Right atrium auricular region (tissue), 2 donors: ENCODE results near the gene CAMTA1. TPM values are rescaled to one million over a fixed set of nuclear protein-coding genes. Genes with fewer than 3 reads are reported as not detected.

ENCODE experiments used
- DNase-seq: peaks from one replicate; pipeline ENCODE4 v3.0.0-alpha.2; 2019; ENCODE audit warnings: low spot score
- H3K27ac ChIP-seq, 2 donors: fragments of 200-600 bp; sonication (generic); 1 replicate in 1 of 2; 2 replicates in 1 of 2; pipeline ENCODE4 v1.5.1; 2016 to 2019
- H3K27me3 ChIP-seq, 2 donors: fragments of 200-600 bp; sonication (generic); one replicate each; pipeline versions ENCODE4 v1.5.1 to v1.6.0; 2017 to 2019
- H3K36me3 ChIP-seq: fragments of 200-600 bp; sonication (generic); one replicate; pipeline ENCODE4 v1.5.1; 2016
- H3K4me1 ChIP-seq, 2 donors: fragments of 200-600 bp; sonication (generic); one replicate each; pipeline versions ENCODE4 v1.5.1 to v1.6.0; 2017 to 2019
- H3K4me3 ChIP-seq, 2 donors: fragments of 200-600 bp; sonication (generic); 1 replicate in 1 of 2; 2 replicates in 1 of 2; pipeline ENCODE4 v1.5.1; 2017 to 2019; ENCODE audit warnings: mild to moderate bottlenecking in 1 of 2, moderate library complexity in 1 of 2
- H3K9me3 ChIP-seq, 2 donors: fragments of 200-600 bp; sonication (generic); one replicate each; pipeline ENCODE4 v1.5.1; 2019
- CTCF ChIP-seq, 2 donors: fragments of 200-600 bp; sonication (generic); IDR thresholded peaks; one replicate each; pipeline ENCODE4 v1.5.1; 2019; ENCODE audit warnings: antibody characterized with exemption in 2 of 2
- total RNA-seq, 2 donors: library from RNA; depleted of rRNA; stranded (reverse); fragments of >200 nt; gene quantifications; one replicate each; pipeline ENCODE4 v1.1.0, GENCODE V29; 2016

Gene CAMTA1
- total RNA-seq, 2 donors from 2014 or later, result 132 to 190 TPM

- H3K36me3 ChIP-seq, result no peaks in the 10 kb centered on the region
- no peaks in the 10 kb centered on the region for H3K9me3 ChIP-seq
- DNase-seq, result no peak
- no peak overlapping the region for H3K4me3 ChIP-seq
- H3K4me1 ChIP-seq, result peaks cover 0 to 15% of the 10 kb centered on the region in 2 donors
- no peak for TF ChIP-seq CTCF (IDR thresholded peaks at IDR 0.05)
- H3K27me3 ChIP-seq, result no peaks in the 10 kb centered on the region
- H3K27ac ChIP-seq, result no peak overlapping the region
These were observed 77.7 kb downstream of the CAMTA1 start for GRCh38 chr1:6862906-6863305.

- no peak for TF ChIP-seq CTCF (IDR thresholded peaks at IDR 0.05)
- Histone ChIP-seq H3K36me3 (no peaks in the 10 kb centered on the region), H3K4me1 (peaks cover 0 to 24% of the 10 kb centered on the region in 2 donors), H3K27ac (no peak overlapping the region), H3K4me3 (no peak overlapping the region), H3K27me3 (no peaks in the 10 kb centered on the region), H3K9me3 (no peaks in the 10 kb centered on the region)
- DNase-seq, result no peak
These were observed 78.9 kb downstream of the CAMTA1 start for GRCh38 chr1:6864166-6864565.

DNA sequence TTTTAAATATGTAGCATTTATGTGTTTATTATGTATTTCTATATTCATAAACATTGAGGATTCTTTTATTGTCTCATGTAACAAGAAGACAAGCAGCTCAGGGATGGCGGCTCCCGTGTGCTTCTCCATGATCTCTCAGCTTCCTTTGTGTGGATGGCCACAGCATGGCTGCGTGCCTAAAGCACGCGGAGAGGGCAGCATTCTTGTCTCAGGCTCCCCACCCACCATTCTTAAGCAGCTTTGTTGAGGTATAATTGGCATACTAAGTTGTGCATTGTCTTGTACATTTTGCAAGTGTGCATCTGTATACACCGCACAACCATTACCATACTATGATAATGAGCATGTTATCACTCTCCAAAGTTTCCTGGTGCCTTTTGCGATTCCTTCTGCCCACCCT is 81.6 kb downstream of the CAMTA1 start:
- TF ChIP-seq CTCF (IDR thresholded peaks at IDR 0.05), result no peak
- Histone ChIP-seq H3K36me3 (no peaks in the 10 kb centered on the region), H3K27me3 (no peaks in the 10 kb centered on the region), H3K9me3 (no peaks in the 10 kb centered on the region), H3K4me3 (no peak overlapping the region), H3K27ac (no peak overlapping the region), H3K4me1 (peaks cover 0 to 21% of the 10 kb centered on the region in 2 donors)
- DNase-seq, result no peak

DNA sequence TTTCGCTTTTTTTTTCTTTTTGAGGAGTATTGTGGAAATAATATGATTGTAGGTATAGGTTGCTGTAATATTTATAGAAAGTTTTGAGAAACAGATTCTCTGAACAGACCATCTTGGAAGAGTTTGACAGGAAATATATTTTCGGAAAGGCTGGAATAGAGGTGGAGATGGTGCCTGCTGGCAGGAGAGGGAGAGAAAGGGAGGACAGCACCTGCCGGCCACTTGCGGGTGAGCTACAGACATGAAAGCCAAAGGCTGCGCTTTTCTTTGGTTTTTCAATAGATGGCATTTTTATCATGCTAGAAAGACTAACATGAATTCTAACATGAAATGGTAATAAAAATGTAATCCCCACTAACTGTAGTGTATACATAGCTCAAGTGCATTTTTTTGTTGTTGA is 82.1 kb downstream of the CAMTA1 start:
- Histone ChIP-seq H3K4me3 (no peak overlapping the region), H3K27me3 (no peaks in the 10 kb centered on the region), H3K36me3 (no peaks in the 10 kb centered on the region), H3K9me3 (no peaks in the 10 kb centered on the region), H3K27ac (no peak overlapping the region), H3K4me1 (peaks cover 0 to 21% of the 10 kb centered on the region in 2 donors)
- DNase-seq, result no peak
- TF ChIP-seq CTCF (IDR thresholded peaks at IDR 0.05), result no peak

- Histone ChIP-seq H3K9me3 (no peaks in the 10 kb centered on the region), H3K4me3 (no peak overlapping the region), H3K27me3 (no peaks in the 10 kb centered on the region), H3K27ac (no peak overlapping the region), H3K36me3 (no peaks in the 10 kb centered on the region), H3K4me1 (peaks cover 0 to 21% of the 10 kb centered on the region in 2 donors)
- DNase-seq, result no peak
- no peak for TF ChIP-seq CTCF (IDR thresholded peaks at IDR 0.05)
These were observed 82.7 kb downstream of the CAMTA1 start for GRCh38 chr1:6867729-6868659.
